H1 (cell line): Measurements from ENCODE around the gene MGMT. TPM values are rescaled to one million over a fixed set of nuclear protein-coding genes. Genes with fewer than 3 reads are reported as not detected.

Source experiments
- CTCF ChIA-PET: fragments of 300-600 bp; sonication (Branson Sonifier 250); formaldehyde crosslinking; loops from one replicate; lab custom pipeline; 2021; ENCODE audit not compliant: partially characterized antibody; lab: Charles Lee
- POLR2A ChIA-PET: fragments of 300-600 bp; sonication (Branson Sonifier 250); formaldehyde crosslinking; loops from one replicate; lab custom pipeline; 2021; ENCODE audit warnings: inconsistent platforms; ENCODE audit not compliant: partially characterized antibody; lab: Charles Lee
- DNase-seq, 2 experiments: peaks; one replicate each; pipeline versions ENCODE4 v3.0.0 to v3.0.0-alpha.2; 2010 to 2022; ENCODE audit warnings: low spot score in 2 of 2, low read depth in 1 of 2, mixed read lengths in 1 of 2
- FAIRE-seq: peaks from 2 replicates; lab custom pipeline; 2011; peaks lifted over from hg19 to GRCh38; lab: Jason Lieb, UNC
- H2AFZ ChIP-seq: 2 replicates; pipeline ENCODE4 v1.8.1; 2012; ENCODE audit warnings: low read length, inconsistent platforms
- H2AK5ac ChIP-seq: 2 replicates; pipeline ENCODE4 v1.6.1; 2013; ENCODE audit warnings: low read depth, low read length
- H2BK120ac ChIP-seq: replicated peaks from 2 replicates; pipeline ENCODE3; 2013; ENCODE audit warnings: low read depth, low read length, inconsistent platforms
- H2BK12ac ChIP-seq: 2 replicates; pipeline ENCODE4 v1.6.1; 2013; ENCODE audit warnings: low read depth, low read length
- H2BK15ac ChIP-seq: 2 replicates; pipeline ENCODE4 v1.6.1; 2013; ENCODE audit warnings: low read length
- H2BK20ac ChIP-seq: 2 replicates; pipeline ENCODE4 v1.6.1; 2013; ENCODE audit warnings: low read length
- H2BK5ac ChIP-seq: 2 replicates; pipeline ENCODE4 v1.6.1; 2013; ENCODE audit warnings: low read depth, low read length
- H3K14ac ChIP-seq: 2 replicates; pipeline ENCODE4 v1.6.1; 2013; ENCODE audit warnings: inconsistent platforms; ENCODE audit not compliant: insufficient read length
- H3K18ac ChIP-seq: 2 replicates; pipeline ENCODE4 v1.6.1; 2013; ENCODE audit warnings: low read length; ENCODE audit errors: extremely low read depth
- H3K23ac ChIP-seq: 2 replicates; pipeline ENCODE4 v1.6.1; 2013; ENCODE audit warnings: inconsistent platforms; ENCODE audit not compliant: insufficient read length
- H3K23me2 ChIP-seq: 2 replicates; pipeline ENCODE4 v1.6.1; 2013; ENCODE audit warnings: low read depth, low read length
- H3K27ac ChIP-seq: 2 replicates; pipeline ENCODE4 v1.6.1; 2011; ENCODE audit warnings: low read depth, low read length, inconsistent platforms
- H3K27me3 ChIP-seq, 4 experiments: replicated peaks in 1 of 4; 1 replicate in 1 of 4; 2 replicates in 3 of 4; pipeline versions ENCODE4 v1.6.1 to v1.8.1; 2011 to 2013; ENCODE audit warnings: low read length in 3 of 4, mild to moderate bottlenecking in 3 of 4, inconsistent platforms in 2 of 4, mixed read lengths in 2 of 4, moderate library complexity in 1 of 4; ENCODE audit not compliant: control insufficient read depth in 3 of 4, insufficient read depth in 3 of 4; ENCODE audit errors: extremely low read depth in 1 of 4
- H3K36me3 ChIP-seq, 4 experiments: 2 replicates each; pipeline versions ENCODE4 v1.6.1 to v1.8.1; 2011 to 2013; ENCODE audit warnings: mild to moderate bottlenecking in 4 of 4, low read length in 3 of 4, moderate library complexity in 2 of 4, control low read depth in 1 of 4, inconsistent platforms in 1 of 4; ENCODE audit not compliant: insufficient read depth in 4 of 4, control insufficient read depth in 2 of 4
- H3K4ac ChIP-seq: replicated peaks from 2 replicates; pipeline ENCODE3; 2013; ENCODE audit warnings: low read length, low read depth, mixed read lengths, inconsistent platforms; ENCODE audit not compliant: insufficient read length
- H3K4me1 ChIP-seq, 4 experiments: replicated peaks in 1 of 4; 1 replicate in 1 of 4; 2 replicates in 3 of 4; pipeline versions ENCODE4 v1.6.1 to v1.8.1; 2011 to 2013; ENCODE audit warnings: low read length in 3 of 4, inconsistent platforms in 2 of 4, mixed read lengths in 1 of 4; ENCODE audit not compliant: insufficient read depth in 4 of 4, control insufficient read depth in 3 of 4
- H3K4me2 ChIP-seq, 2 experiments: 2 replicates each; pipeline versions ENCODE4 v1.6.1 to v1.8.1; 2011 to 2013; ENCODE audit warnings: low read depth in 2 of 2, low read length in 2 of 2, control low read depth in 1 of 2, inconsistent platforms in 1 of 2, mild to moderate bottlenecking in 1 of 2; ENCODE audit not compliant: insufficient read depth in 1 of 2
- H3K4me3 ChIP-seq, 4 experiments: fragments of 200-600, 300-600 bp in 1 of 4; sonication (generic), shearing (Covaris generic), sonication (Bioruptor Twin) in 1 of 4; 2 replicates each; pipeline versions ENCODE4 v1.5.1 to v1.8.1; 2011 to 2016; ENCODE audit warnings: low read length in 4 of 4, low read depth in 3 of 4, control low read depth in 2 of 4, inconsistent platforms in 2 of 4, mild to moderate bottlenecking in 2 of 4, mixed read lengths in 1 of 4, moderate library complexity in 1 of 4; ENCODE audit not compliant: insufficient read depth in 2 of 4; ENCODE audit errors: extremely low read depth in 1 of 4
- H3K56ac ChIP-seq: replicated peaks from 2 replicates; pipeline ENCODE3; 2013; ENCODE audit warnings: low read depth, mild to moderate bottlenecking, mixed read lengths, low read length, inconsistent platforms; ENCODE audit not compliant: insufficient read length
- H3K79me1 ChIP-seq: 2 replicates; pipeline ENCODE4 v1.6.1; 2013; ENCODE audit warnings: low read depth, low read length, control low read depth
- H3K79me2 ChIP-seq, 2 experiments: 2 replicates each; pipeline versions ENCODE4 v1.6.1 to v1.8.1; 2012 to 2013; ENCODE audit warnings: low read length in 2 of 2, mild to moderate bottlenecking in 2 of 2, inconsistent platforms in 1 of 2; ENCODE audit not compliant: insufficient read depth in 2 of 2, control insufficient read depth in 1 of 2
- H3K9ac ChIP-seq, 4 experiments: replicated peaks in 1 of 4; 1 replicate in 1 of 4; 2 replicates in 3 of 4; pipeline versions ENCODE4 v1.6.1 to v1.8.1; 2011 to 2013; ENCODE audit warnings: low read depth in 3 of 4, low read length in 3 of 4, control low read depth in 2 of 4, mild to moderate bottlenecking in 2 of 4, moderate library complexity in 2 of 4, inconsistent platforms in 1 of 4; ENCODE audit errors: extremely low read depth in 1 of 4
- H3K9me3 ChIP-seq, 2 experiments: 2 replicates each; pipeline versions ENCODE4 v1.6.1 to v1.8.1; 2012 to 2013; ENCODE audit warnings: mild to moderate bottlenecking in 2 of 2, moderate library complexity in 2 of 2, control low read depth in 1 of 2, inconsistent platforms in 1 of 2, low read depth in 1 of 2, low read length in 1 of 2, mixed read lengths in 1 of 2; ENCODE audit not compliant: insufficient read depth in 2 of 2
- H4K20me1 ChIP-seq, 2 experiments: replicated peaks in 1 of 2; 2 replicates each; pipeline versions ENCODE3 to v1.8.1; 2011 to 2013; ENCODE audit warnings: inconsistent platforms in 2 of 2, low read length in 2 of 2, mild to moderate bottlenecking in 1 of 2; ENCODE audit not compliant: insufficient read depth in 2 of 2, control insufficient read depth in 1 of 2
- H4K5ac ChIP-seq: 2 replicates; pipeline ENCODE4 v1.6.1; 2013; ENCODE audit warnings: low read length, low read depth, mixed read lengths, inconsistent platforms; ENCODE audit not compliant: insufficient read length
- H4K8ac ChIP-seq: 2 replicates; pipeline ENCODE4 v1.8.0; 2013; ENCODE audit warnings: mild to moderate bottlenecking, moderate library complexity, low read length, inconsistent platforms; ENCODE audit not compliant: insufficient read depth; ENCODE audit errors: extremely low read depth
- H4K91ac ChIP-seq: replicated peaks from 2 replicates; pipeline ENCODE3; 2013; ENCODE audit warnings: low read length, mixed read lengths, inconsistent platforms; ENCODE audit not compliant: insufficient read length
- ASH2L ChIP-seq: fragments of 200-600, 300-600 bp; sonication (generic); IDR thresholded peaks from one replicate; pipeline ENCODE4 v1.7.1; 2017; ENCODE audit warnings: low read length
- BACH1 ChIP-seq: IDR thresholded peaks from 2 replicates; pipeline ENCODE4 v1.6.1; 2012; ENCODE audit warnings: low read length, improper control_type of control experiment
- BRCA1 ChIP-seq: IDR thresholded peaks from 2 replicates; pipeline ENCODE4 v1.6.1; 2012; ENCODE audit warnings: low read depth, low read length, improper control_type of control experiment
- CTBP2 ChIP-seq: IDR thresholded peaks from 2 replicates; pipeline ENCODE4 v1.7.0; 2011; ENCODE audit warnings: borderline replicate concordance, mild to moderate bottlenecking, moderate library complexity, mixed read lengths, low read length; ENCODE audit not compliant: insufficient read depth, insufficient read length
- EZH2 ChIP-seq: fragments of 200-600 bp; sonication (generic); IDR thresholded peaks from 2 replicates; pipeline ENCODE4 v1.7.1; 2012; ENCODE audit warnings: low read depth, mild to moderate bottlenecking, moderate library complexity, low read length, inconsistent platforms; ENCODE audit not compliant: severe bottlenecking
- KDM4A ChIP-seq: IDR thresholded peaks from one replicate; pipeline ENCODE4 v1.7.1; 2012; ENCODE audit warnings: low read depth, mild to moderate bottlenecking, moderate library complexity, low read length, inconsistent platforms; ENCODE audit not compliant: severe bottlenecking
- KDM5A ChIP-seq: fragments of 200-600 bp; IDR thresholded peaks from 2 replicates; pipeline ENCODE4 v1.7.1; 2012; ENCODE audit warnings: mild to moderate bottlenecking, low read length, inconsistent platforms, mixed read lengths
- MAFK ChIP-seq: IDR thresholded peaks from 2 replicates; pipeline ENCODE4 v1.6.1; 2012; ENCODE audit warnings: low read depth, mild to moderate bottlenecking, improper control_type of control experiment, low read length
- RXRA ChIP-seq: IDR thresholded peaks from 2 replicates; pipeline ENCODE4 v1.6.1; 2011; ENCODE audit warnings: low read depth, mild to moderate bottlenecking, low read length, moderate library complexity; ENCODE audit not compliant: insufficient read depth
- SAP30 ChIP-seq: fragments of 300-600 bp; sonication (generic); IDR thresholded peaks from 2 replicates; pipeline ENCODE4 v1.7.1; 2012; ENCODE audit warnings: low read length, moderate library complexity, mild to moderate bottlenecking, inconsistent platforms; ENCODE audit not compliant: insufficient read depth, insufficient replicate concordance
- TEAD4 ChIP-seq: IDR thresholded peaks from 2 replicates; pipeline ENCODE4 v1.6.1; 2012; ENCODE audit warnings: low read depth, low read length, inconsistent platforms, mixed read lengths
- YY1 ChIP-seq: IDR thresholded peaks from 2 replicates; pipeline ENCODE4 v1.6.1; 2011; ENCODE audit warnings: low read depth, mild to moderate bottlenecking, low read length
- WGBS, 2 experiments: shearing (Covaris generic) in 1 of 2; methylation state at CpG; one replicate each; pipeline versions ENCODE4 v1.1.6 to v1.1.7; 2013 to 2015; ENCODE audit warnings: low lambda C conversion rate in 2 of 2, mixed read lengths in 2 of 2, inconsistent platforms in 1 of 2, low coverage in 1 of 2, missing lambda C conversion rate in 1 of 2; ENCODE audit not compliant: insufficient replicate concordance in 2 of 2, insufficient coverage in 1 of 2, insufficient read length in 1 of 2; ENCODE audit errors: extremely low coverage in 1 of 2, missing lambda C conversion rate in 1 of 2; 5-methylcytosine and 5-hydroxymethylcytosine counted together
- polyA plus RNA-seq, 7 experiments: library from polyadenylated mRNA; depleted of rRNA in 3 of 7; stranded (reverse) in 5 of 7; unstranded in 2 of 7; fragments of >200 nt in 5 of 7; fragments of 200-250 nt in 2 of 7; gene quantifications; 1 replicate in 5 of 7; 2 replicates in 1 of 7; 4 replicates in 1 of 7; pipeline versions ENCODE4 v1.2.1 to v1.2.3, GENCODE V29; 2011 to 2013; ENCODE audit warnings: missing spikeins in 2 of 7, mixed read lengths in 2 of 7
- total RNA-seq: library from RNA; stranded (reverse); fragmentation: NEBNext Ultra II Directional; extraction: Animal tissue kit (Norgen Biotek cat#: 25700); gene quantifications from 2 replicates; pipeline ENCODE4 v1.2.1, GENCODE V29; 2021
- TF ChIP-seq, protein P1 (sequence below): IDR thresholded peaks from 2 replicates; pipeline ENCODE4 v1.6.1; 2011; ENCODE audit warnings: low read depth, mild to moderate bottlenecking, low read length; ENCODE audit not compliant: insufficient read depth

The MGMT gene
- total and polyA plus RNA-seq, 2 of the 8 experiments (the other 6 are each of a cell fraction or from before 2014, with no cell fraction given) = 9.9 to 10.7 TPM

GRCh38 chr10:129793996-129794395 is 327.0 kb downstream of the MGMT start:
- CTCF ChIA-PET = interaction anchor here (0.6 to 2.0 kb wide), 3 partner anchors 22 to 762 kb away, joined by 3 to 4 read pairs (median 3); no protein-coding TSS in a partner anchor
- no peak overlapping the region for H3K56ac ChIP-seq
- H3K14ac ChIP-seq = no peak overlapping the region
- H3K79me1 ChIP-seq = no peaks in the 10 kb centered on the region
- peaks cover 2% of the 10 kb centered on the region; the same call in 1 of the 2 replicates for H3K23me2 ChIP-seq
- H2BK120ac ChIP-seq = no peak overlapping the region
- no peak overlapping the region for H3K27ac ChIP-seq
- H2BK5ac ChIP-seq = no peak overlapping the region
- no peak overlapping the region for H3K4me2 ChIP-seq
- no peak overlapping the region for H4K91ac ChIP-seq
- no peak overlapping the region for H3K4me3 ChIP-seq
- POLR2A ChIA-PET = interaction anchor here (0.9 kb wide), 1 partner anchor 26 kb away, joined by 3 read pairs; no protein-coding TSS in a partner anchor
- H3K79me2 ChIP-seq = no peaks in the 10 kb centered on the region
- no peak overlapping the region for H2BK15ac ChIP-seq
- DNase-seq (no peak), FAIRE-seq (no peak)
- no peak overlapping the region for H2BK12ac ChIP-seq
- no peak overlapping the region for H2BK20ac ChIP-seq
- no peak overlapping the region for H3K4ac ChIP-seq
- 93% methylated on average over 22 of the region's 22 CpGs; no CpG with 5 or more reads in 1 of the 2 experiments for WGBS, 2 experiments
- no peak overlapping the region for H3K23ac ChIP-seq
- H2AFZ ChIP-seq = no peak overlapping the region
- no peak overlapping the region for H3K18ac ChIP-seq
- H3K9me3 ChIP-seq = no peaks in the 10 kb centered on the region
- no peak overlapping the region for H4K8ac ChIP-seq
- no peak overlapping the region for H3K9ac ChIP-seq
- no peak overlapping the region for H2AK5ac ChIP-seq
- H4K20me1 ChIP-seq = no peaks in the 10 kb centered on the region
- H4K5ac ChIP-seq = no peak overlapping the region
- H3K4me1 ChIP-seq = no peaks in the 10 kb centered on the region; a peak in 1 of 7 replicates
- no peaks in the 10 kb centered on the region for H3K36me3 ChIP-seq
- H3K27me3 ChIP-seq = no peaks in the 10 kb centered on the region
- TF ChIP-seq, protein P1, sequence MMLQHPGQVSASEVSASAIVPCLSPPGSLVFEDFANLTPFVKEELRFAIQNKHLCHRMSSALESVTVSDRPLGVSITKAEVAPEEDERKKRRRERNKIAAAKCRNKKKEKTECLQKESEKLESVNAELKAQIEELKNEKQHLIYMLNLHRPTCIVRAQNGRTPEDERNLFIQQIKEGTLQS = no peak
- TF ChIP-seq EZH2 (no peak), KDM5A (no peak), SAP30 (no peak), CTBP2 (no peak), MAFK (no peak), KDM4A (no peak), YY1 (no peak), BRCA1 (no peak), RXRA (no peak), ASH2L (no peak), TEAD4 (no peak), BACH1 (no peak)
